B cell (primary cell): Measurements from ENCODE around the gene RGP1. TPM values are rescaled to one million over a fixed set of nuclear protein-coding genes. Genes with fewer than 3 reads are reported as not detected.

Experiments used
- ATAC-seq: fragments of 200-7000 bp; cut with Tn5 transposase; one replicate; pipeline ENCODE4 v1.10.0; 2021; ENCODE audit warnings: low read depth, mild to moderate bottlenecking, moderate number of reproducible peaks, moderate library complexity
- CTCF ChIA-PET: fragments of 350-600 bp; sonication (Branson Sonifier 250); formaldehyde crosslinking; loops from one replicate; lab custom pipeline; 2021; ENCODE audit warnings: antibody characterized with exemption, inconsistent platforms; lab: Charles Lee
- POLR2A ChIA-PET: fragments of 350-600 bp; sonication (Branson Sonifier 250); formaldehyde crosslinking; loops from one replicate; lab custom pipeline; 2021; ENCODE audit warnings: antibody characterized with exemption; lab: Charles Lee
- DNase-seq: peaks from one replicate; pipeline ENCODE4 v3.0.0; 2013
- H2AFZ ChIP-seq: 2 replicates; pipeline ENCODE4 v1.6.1; 2012; ENCODE audit warnings: mild to moderate bottlenecking, low read depth, low read length; ENCODE audit not compliant: insufficient read depth, poor library complexity, severe bottlenecking
- H3K27ac ChIP-seq, 2 donors: 1 replicate in 1 of 2; 2 replicates in 1 of 2; pipeline ENCODE4 v1.5.1; 2012 to 2013; ENCODE audit warnings: low read length in 2 of 2, mild to moderate bottlenecking in 2 of 2, moderate library complexity in 1 of 2
- H3K27me3 ChIP-seq, 4 experiments: fragments of 200-600 bp in 1 of 4; sonication (generic) in 1 of 4; replicated peaks in 1 of 4; 1 replicate in 2 of 4; 2 replicates in 2 of 4; pipeline versions ENCODE4 v1.6.1 to v1.7.0; 2013 to 2016; ENCODE audit warnings: low read length in 3 of 4, mild to moderate bottlenecking in 2 of 4, mixed read lengths in 1 of 4, moderate library complexity in 1 of 4; ENCODE audit not compliant: insufficient read depth in 4 of 4, control insufficient read depth in 3 of 4; ENCODE audit errors: control extremely low read depth in 1 of 4
- H3K36me3 ChIP-seq, 2 experiments: replicated peaks in 1 of 2; 1 replicate in 1 of 2; 2 replicates in 1 of 2; pipeline versions ENCODE4 v1.6.1 to v1.7.1; 2013; ENCODE audit warnings: low read length in 1 of 2; ENCODE audit not compliant: insufficient read depth in 2 of 2, control insufficient read depth in 1 of 2; ENCODE audit errors: control extremely low read depth in 1 of 2, extremely low read depth in 1 of 2
- H3K4me1 ChIP-seq, 2 donors: fragments of 200-600 bp in 1 of 2; sonication (generic) in 1 of 2; 1 replicate in 1 of 2; 2 replicates in 1 of 2; pipeline versions ENCODE4 v1.5.1 to v1.6.1; 2013 to 2017; ENCODE audit warnings: low read length in 2 of 2; ENCODE audit not compliant: control insufficient read depth in 2 of 2, insufficient read depth in 2 of 2
- H3K4me2 ChIP-seq: replicated peaks from 2 replicates; pipeline ENCODE3; 2012; ENCODE audit warnings: mild to moderate bottlenecking, low read depth, low read length; ENCODE audit not compliant: poor library complexity, severe bottlenecking
- H3K4me3 ChIP-seq, 5 experiments: fragments of 200-600 bp in 1 of 5; sonication (generic) in 1 of 5; 1 replicate in 3 of 5; 2 replicates in 2 of 5; pipeline versions ENCODE4 v1.5.1 to v1.7.0; 2011 to 2016; ENCODE audit warnings: low read length in 4 of 5, mild to moderate bottlenecking in 4 of 5, low read depth in 2 of 5, control low read depth in 1 of 5, moderate library complexity in 1 of 5; ENCODE audit not compliant: insufficient read depth in 1 of 5; ENCODE audit errors: control extremely low read depth in 1 of 5, extremely low read depth in 1 of 5
- H3K79me2 ChIP-seq: fragments of 200-600 bp; sonication (generic); one replicate; pipeline ENCODE4 v1.6.0; 2016; ENCODE audit warnings: low read length; ENCODE audit not compliant: control insufficient read depth, insufficient read depth
- H3K9ac ChIP-seq: fragments of 200-600 bp; sonication (generic); 2 replicates; pipeline ENCODE4 v1.6.1; 2017; ENCODE audit warnings: mild to moderate bottlenecking, low read length, moderate library complexity
- H3K9me3 ChIP-seq, 3 donors: one replicate each; pipeline versions ENCODE4 v1.6.1 to v1.7.1; 2013; ENCODE audit warnings: low read length in 2 of 3; ENCODE audit not compliant: control insufficient read depth in 2 of 3, insufficient read depth in 1 of 3; ENCODE audit errors: control extremely low read depth in 1 of 3
- H4K20me1 ChIP-seq: 2 replicates; pipeline ENCODE4 v1.6.0; 2012; ENCODE audit warnings: mild to moderate bottlenecking, low read length; ENCODE audit not compliant: insufficient read depth, control insufficient read depth, poor library complexity, severe bottlenecking
- H3K27ac Mint-ChIP-seq: one replicate; pipeline ENCODE4 v1.8.0; 2021; ENCODE audit warnings: mixed read lengths
- H3K27me3 Mint-ChIP-seq: one replicate; pipeline ENCODE4 v1.8.0; 2021; ENCODE audit warnings: mixed read lengths
- H3K4me1 Mint-ChIP-seq: one replicate; pipeline ENCODE4 v1.8.0; 2021; ENCODE audit warnings: mixed read lengths
- H3K4me3 Mint-ChIP-seq: one replicate; pipeline ENCODE4 v1.8.0; 2021; ENCODE audit warnings: mixed read lengths
- H3K9me3 Mint-ChIP-seq: one replicate; pipeline ENCODE4 v1.8.0; 2022; ENCODE audit warnings: mixed read lengths; ENCODE audit not compliant: insufficient read depth
- EZH2 ChIP-seq: IDR thresholded peaks from 2 replicates; pipeline ENCODE4 v1.6.1; 2012; ENCODE audit warnings: borderline replicate concordance, low read depth, mild to moderate bottlenecking, moderate library complexity, low read length; ENCODE audit not compliant: insufficient read depth, poor library complexity, severe bottlenecking
- WGBS: methylation state at CpG from one replicate; pipeline ENCODE4 v1.1.5; 2013; ENCODE audit warnings: missing lambda C conversion rate; ENCODE audit not compliant: insufficient coverage; 5-methylcytosine and 5-hydroxymethylcytosine counted together
- intact Hi-C: fragments of 100-400 bp; cut with micrococcal nuclease; formaldehyde crosslinking; loops from one replicate; pipeline ENCODE4 v1.10.0; 2022
- polyA plus RNA-seq: library from polyadenylated mRNA; depleted of rRNA; stranded (reverse); fragments of >200 nt; gene quantifications from 2 replicates; pipeline ENCODE4 v1.2.3, GENCODE V29; 2012
- total RNA-seq, 2 donors: library from RNA; stranded (reverse); fragments of 120-200 nt in 1 of 2; gene quantifications; 1 replicate in 1 of 2; 2 replicates in 1 of 2; pipeline versions ENCODE4 v1.2.3 to v1.2.4, GENCODE V29; 2013 to 2022
- TF ChIP-seq, protein P1 (sequence below): fragments of 200-600 bp; IDR thresholded peaks from one replicate; pipeline ENCODE4 v1.8.0; 2022; ENCODE audit warnings: antibody characterized with exemption, mild to moderate bottlenecking

RGP1 gene
- total and polyA plus RNA-seq, 2 donors (not counting 1 experiment from before 2014, with no cell fraction given): 17.6 to 42.3 TPM

DNA sequence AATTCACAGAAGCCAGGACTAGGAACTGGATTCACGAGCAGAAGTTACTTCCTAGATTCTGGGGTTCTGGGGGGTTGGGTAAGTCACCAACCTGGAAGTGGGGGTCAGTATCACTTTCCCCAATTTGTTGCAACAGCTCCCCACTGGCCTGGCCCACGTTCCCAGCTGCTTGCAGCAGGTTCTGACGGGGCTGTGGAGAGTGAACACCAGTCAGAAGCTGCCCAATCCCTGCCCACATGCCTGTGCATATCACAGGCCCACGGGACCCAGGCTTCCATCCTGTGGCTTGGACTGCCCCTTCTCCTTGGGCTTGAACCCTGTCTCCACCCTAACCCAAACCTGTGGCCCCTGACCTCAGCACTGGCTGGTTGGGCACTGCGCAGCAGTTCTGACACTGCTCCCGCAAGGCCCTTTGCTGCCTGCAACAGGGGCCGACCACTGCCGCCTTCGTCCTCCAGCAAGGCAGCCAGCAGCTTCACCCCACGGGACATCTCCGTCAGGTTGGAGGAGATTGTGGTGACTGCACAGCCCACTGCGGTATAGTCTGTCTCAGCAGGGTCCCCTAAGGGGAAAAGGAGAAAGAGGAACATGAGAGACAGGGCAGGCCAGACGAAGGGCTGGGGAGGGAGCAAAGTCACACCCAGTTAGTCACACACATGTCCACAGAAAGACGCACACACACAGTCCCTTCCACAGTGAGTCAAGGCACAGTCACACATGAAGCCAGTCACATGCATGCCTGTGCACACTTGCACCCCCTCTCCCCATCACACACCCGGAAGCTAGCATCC is 30.2 kb upstream of the RGP1 start:
- H3K4me1 ChIP-seq: peaks cover 16 to 24% of the 10 kb centered on the region in 2 donors
- peaks cover 26% of the 10 kb centered on the region for H3K4me1 Mint-ChIP-seq
- H3K27me3 ChIP-seq: no peaks in the 10 kb centered on the region
- intact Hi-C loops: loop anchor here (1.0 to 2.0 kb wide), 6 partner anchors 13 to 115 kb away; partner anchors contain the start of genes CCDC107, CD72, CREB3 and RMRP
- H3K4me3 ChIP-seq: no peak overlapping the region
- WGBS: 28% methylated on average over 10 of the region's 15 CpGs
- H3K36me3 ChIP-seq: peaks cover 15 to 96% of the 10 kb centered on the region in 2 experiments
- DNase-seq (peak; percentile 89), ATAC-seq (peak; percentile 96)
- peak overlapping the region; percentile 61 to 88 for H3K27ac ChIP-seq
- peaks cover 42% of the 10 kb centered on the region for H4K20me1 ChIP-seq
- H3K27me3 Mint-ChIP-seq: no peaks in the 10 kb centered on the region
- peak overlapping the region; percentile 86 for H3K27ac Mint-ChIP-seq
- H3K9ac ChIP-seq: no peak overlapping the region
- H3K4me2 ChIP-seq: peak overlapping the region; percentile 56
- peaks cover 39% of the 10 kb centered on the region for H3K79me2 ChIP-seq
- no peaks in the 10 kb centered on the region for H3K9me3 Mint-ChIP-seq
- no peak overlapping the region for H2AFZ ChIP-seq
- ChIA-PET CTCF (interaction anchor here (0.7 to 20.4 kb wide), 9 partner anchors 12 to 115 kb away, joined by 3 to 195 read pairs (median 5); partner anchors contain the start of genes ARHGEF39, CCDC107, CREB3 and RMRP), POLR2A (interaction anchor here (0.5 to 3.5 kb wide), 8 partner anchors 9 to 114 kb away, joined by 3 to 21 read pairs (median 4); partner anchors contain the start of genes CCDC107, CREB3, RMRP and TLN1)
- H3K9me3 ChIP-seq: no peaks in the 10 kb centered on the region
- H3K4me3 Mint-ChIP-seq: peak overlapping the region; percentile 29
- TF ChIP-seq, protein P1, sequence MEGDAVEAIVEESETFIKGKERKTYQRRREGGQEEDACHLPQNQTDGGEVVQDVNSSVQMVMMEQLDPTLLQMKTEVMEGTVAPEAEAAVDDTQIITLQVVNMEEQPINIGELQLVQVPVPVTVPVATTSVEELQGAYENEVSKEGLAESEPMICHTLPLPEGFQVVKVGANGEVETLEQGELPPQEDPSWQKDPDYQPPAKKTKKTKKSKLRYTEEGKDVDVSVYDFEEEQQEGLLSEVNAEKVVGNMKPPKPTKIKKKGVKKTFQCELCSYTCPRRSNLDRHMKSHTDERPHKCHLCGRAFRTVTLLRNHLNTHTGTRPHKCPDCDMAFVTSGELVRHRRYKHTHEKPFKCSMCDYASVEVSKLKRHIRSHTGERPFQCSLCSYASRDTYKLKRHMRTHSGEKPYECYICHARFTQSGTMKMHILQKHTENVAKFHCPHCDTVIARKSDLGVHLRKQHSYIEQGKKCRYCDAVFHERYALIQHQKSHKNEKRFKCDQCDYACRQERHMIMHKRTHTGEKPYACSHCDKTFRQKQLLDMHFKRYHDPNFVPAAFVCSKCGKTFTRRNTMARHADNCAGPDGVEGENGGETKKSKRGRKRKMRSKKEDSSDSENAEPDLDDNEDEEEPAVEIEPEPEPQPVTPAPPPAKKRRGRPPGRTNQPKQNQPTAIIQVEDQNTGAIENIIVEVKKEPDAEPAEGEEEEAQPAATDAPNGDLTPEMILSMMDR: no peak
- no peak for TF ChIP-seq EZH2
